NCI-H1930 (cell line): ENCODE results near the gene PPM1F.

Experiments used
- DNase-seq, 2 experiments: peaks; one replicate each; lab custom pipeline; 2025; lab: John Stamatoyannopoulos, UW

The PPM1F gene

GRCh38 chr22:21960200-21961126 is 7.8 kb upstream of the PPM1F start:
- no peak for DNase-seq

DNA sequence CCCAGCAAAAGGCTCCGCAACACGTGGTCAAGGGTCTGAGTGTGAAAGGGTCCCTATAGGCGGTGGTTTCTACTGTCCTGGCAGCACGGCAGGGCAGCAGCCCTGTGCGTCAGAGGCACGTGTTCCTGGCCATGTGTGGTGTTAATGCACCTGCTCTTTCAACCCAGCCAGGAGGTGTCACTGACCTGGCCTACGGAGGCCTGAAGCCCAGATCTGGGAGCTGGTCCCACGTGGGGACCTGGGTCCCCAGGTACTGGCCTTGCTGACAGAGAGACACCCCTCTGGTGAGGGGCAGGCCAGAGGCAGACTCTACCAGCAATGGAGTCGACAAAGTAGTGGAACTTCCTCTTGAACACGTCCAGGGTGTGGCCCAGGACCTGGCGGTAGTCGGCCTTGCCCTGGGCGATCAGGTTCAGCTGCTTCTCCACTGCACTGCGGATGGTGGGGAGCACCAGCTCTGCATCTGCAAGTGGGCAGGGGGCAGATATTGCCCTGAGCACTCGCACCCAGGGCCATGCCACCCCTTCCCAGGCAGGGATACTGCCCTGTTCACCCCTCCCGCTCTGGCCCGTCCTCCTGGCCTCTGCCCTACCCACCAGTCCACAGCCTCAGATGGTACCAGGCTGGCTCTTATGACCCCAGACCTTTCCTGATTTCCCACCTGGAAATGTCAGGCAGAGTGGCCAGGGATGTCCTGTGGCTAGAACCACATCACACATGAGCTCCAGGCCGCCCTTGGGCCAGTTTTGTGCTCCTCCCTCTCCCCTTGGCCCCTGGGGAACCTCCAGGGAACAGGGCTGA is 6.8 kb upstream of the PPM1F start:
- no peak for DNase-seq

- no peak for DNase-seq
Measured at GRCh38 chr22:21958360-21959273, 6.0 kb upstream of the PPM1F start.

- DNase-seq = no peak
Measured at GRCh38 chr22:21951931-21952465, 650 bp downstream of the PPM1F start.

DNA sequence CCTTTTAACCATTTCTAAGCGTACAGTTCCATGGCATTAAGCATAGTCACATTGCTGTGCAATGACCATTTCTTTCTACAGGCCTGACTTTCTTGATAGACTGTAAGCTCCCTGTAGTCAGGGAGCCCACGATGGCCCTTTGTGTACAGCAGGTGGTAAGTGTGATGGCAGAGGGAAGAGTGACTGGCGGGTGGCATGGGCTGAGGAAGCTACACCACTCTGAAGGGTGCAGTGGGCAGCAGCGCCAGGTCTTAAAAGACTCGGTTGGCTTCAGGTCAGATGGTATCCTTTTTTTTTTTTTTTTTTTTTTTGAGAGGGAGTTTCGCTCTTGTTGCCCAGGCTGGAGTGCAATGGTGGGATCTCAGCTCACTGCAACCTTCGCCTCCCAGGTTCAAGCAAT is 1.6 kb downstream of the PPM1F start:
- DNase-seq = no peak

GRCh38 chr22:21949948-21950347 is 2.7 kb downstream of the PPM1F start:
- no peak for DNase-seq

DNA sequence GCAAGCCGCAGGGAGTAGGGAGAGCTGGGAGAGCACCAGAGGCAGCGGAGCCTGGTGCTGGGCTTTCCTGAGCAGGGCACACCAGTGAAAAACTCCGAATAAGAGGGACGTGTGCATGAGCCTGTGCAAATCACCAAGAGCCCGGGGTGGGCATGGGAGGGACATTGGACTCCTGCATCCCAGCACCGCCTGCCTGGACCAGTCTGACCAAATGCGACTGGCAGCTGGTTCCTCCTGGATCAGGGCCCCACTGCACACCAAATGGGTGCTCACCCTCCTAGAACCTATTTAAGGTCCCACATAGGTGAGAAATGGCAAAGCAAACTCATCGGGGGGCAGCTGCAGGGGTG is 3.1 kb downstream of the PPM1F start:
- no peak for DNase-seq

DNA sequence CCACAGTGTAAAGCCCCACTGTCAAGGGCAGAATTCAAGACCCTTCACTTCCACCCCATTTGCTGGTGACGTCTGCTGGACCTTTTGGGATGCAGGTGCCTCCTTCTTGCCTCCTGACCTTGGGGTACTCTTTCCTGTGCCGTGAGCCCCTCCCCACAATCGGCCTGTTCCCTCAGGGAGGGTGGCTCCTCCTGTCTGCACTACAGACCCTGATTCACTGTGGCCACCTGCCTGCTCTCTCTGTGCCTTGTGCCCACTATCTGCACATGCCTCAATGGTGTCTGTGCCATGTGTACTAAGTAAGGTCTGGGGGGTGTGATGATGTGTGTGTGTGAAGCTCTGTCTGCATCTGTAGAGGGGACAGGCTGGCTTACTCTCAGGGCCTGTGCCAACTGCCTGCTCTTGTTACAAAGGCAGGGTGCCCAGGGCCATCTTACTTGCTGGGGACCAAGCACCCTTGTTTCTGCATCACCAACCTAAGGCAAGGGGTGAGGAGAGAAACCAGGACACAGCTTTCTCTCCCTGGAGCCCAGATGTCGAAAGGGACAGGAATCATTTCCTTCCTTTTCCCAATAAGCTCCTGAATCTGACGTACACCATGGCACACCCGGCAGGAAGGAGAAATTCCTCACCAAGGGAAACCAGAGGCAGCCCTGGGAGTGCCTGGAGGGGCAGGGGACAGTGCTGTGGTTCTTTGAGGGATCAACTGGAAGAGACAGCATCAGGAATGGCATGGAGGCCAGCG is 3.7 kb downstream of the PPM1F start:
- no peak for DNase-seq

DNA sequence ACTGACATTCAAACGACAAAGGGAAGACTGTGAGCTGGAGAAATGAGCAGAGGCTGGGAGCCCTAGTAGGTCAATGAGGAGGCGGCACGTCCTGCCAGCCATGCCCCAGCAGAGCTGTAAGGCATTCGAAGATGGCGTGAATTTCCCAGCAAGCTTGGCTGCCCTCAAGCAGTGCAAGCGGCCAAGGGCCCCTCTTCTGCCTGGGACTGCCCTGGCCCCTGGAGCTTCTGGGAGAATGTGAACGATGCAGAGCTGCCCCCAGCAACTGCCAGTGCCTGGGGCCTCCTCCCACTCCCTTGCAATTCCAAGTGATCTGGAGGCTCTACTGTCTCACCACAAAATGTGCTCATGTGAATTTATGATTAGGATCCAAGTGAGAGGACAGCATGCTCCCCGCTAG is 4.3 kb downstream of the PPM1F start:
- DNase-seq = no peak

- no peak for DNase-seq
Measured at GRCh38 chr22:21947040-21948014, 5.3 kb downstream of the PPM1F start.

- no peak for DNase-seq
Measured at GRCh38 chr22:21946262-21946925, 6.3 kb downstream of the PPM1F start.

DNA sequence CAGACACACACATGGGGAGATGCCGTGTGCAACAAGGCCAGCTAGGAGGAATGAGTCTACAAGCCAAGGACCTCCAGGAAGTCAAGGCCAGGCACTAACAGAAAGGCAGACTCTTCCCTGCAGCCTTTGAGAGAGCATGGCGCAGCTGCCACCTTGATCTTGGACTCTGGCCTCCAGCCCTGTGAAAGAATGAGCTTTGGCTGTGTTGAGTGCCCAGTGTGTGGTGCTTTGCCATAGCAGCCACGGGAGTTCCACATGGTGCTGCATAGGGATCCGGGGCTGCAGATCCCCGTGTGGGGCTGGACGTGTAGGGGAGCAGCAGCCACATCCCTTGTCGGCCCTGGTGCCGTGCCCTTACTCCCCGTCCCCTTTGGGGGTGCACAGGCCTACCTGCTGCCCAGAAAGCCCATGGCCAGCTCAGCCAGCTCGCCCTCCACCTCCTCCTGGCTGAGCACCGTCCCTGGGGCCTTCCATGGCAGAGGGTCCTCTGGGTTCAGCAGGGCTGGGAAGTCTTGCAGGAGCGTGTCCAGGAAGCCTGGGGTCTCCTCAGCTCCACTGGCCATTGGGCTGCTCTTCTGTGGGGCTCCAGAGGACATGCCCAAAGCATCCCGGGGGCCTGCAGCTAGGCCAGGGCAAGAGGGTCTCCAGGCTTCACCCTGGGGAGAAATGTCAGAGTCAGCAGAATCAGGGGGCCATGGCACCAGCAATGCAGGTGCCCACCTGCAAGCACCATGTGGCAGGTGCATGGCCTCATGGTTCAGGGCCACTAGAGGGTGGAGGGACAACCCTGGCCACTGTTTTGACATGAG is 7.0 kb downstream of the PPM1F start:
- DNase-seq = no peak

- DNase-seq = no peak
Measured at GRCh38 chr22:21944871-21945270, 7.8 kb downstream of the PPM1F start.

GRCh38 chr22:21943571-21944448 is 8.8 kb downstream of the PPM1F start:
- no peak for DNase-seq

DNA sequence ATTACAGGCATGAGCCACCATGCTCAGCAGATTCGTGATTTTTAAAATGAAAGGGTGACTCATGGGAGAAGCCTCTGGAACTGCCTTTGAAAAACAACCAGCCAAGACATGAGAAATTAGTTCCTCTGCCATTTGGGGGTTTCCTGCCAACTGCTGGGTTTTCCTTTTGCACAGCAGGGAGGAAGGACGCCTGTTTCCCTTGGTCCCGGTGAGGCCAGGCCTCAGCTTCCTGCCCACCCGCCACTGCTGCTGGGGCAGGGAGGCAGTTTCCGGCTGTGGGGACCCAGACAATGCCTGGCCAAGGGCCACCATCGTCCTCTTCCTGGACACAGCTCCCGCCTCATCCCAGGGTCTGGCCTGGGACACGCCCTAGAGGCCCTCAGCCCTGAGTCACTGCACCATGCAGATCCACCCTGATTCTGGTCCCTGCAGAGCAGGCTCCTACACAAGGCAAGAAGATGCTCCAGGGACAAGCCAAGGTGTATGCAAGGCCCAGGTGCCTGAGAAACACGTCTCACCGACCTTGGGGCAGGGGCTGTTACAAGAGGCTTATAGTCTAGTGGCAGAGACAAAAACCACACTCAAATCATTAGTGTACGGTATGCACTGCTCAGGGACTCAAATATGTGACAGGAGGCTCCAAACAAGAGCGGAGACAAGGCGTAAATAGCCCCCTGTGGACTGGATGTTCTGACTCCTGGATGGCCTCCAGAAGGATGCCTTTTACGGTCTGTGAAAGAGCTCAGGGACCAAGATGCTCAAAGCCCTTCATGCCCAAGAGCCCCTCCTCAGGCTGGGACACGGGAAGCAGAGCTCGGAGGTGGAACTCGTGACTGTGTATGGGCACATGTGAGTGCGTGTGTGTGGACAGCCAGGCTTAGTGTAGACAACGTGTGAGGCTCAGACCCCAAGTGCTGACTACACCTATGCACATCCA is 10.0 kb downstream of the PPM1F start:
- no peak for DNase-seq

GRCh38 chr22:21941921-21942320 is 10.7 kb downstream of the PPM1F start:
- DNase-seq = no peak
